PFSK-1 (cell line): ENCODE measurements around the gene C11orf21.

Experiments used
- FOXP2 ChIP-seq: optimal IDR thresholded peaks from 2 replicates; pipeline ENCODE3; 2011; ENCODE audit warnings: borderline replicate concordance, control low read depth, inconsistent platforms; ENCODE audit not compliant: insufficient read depth; ENCODE audit errors: extremely low read length, extremely low read depth
- POLR2AphosphoS5 ChIP-seq: IDR thresholded peaks from 2 replicates; pipeline ENCODE4 v1.6.1; 2012; ENCODE audit warnings: low read depth, mild to moderate bottlenecking, control low read depth, low read length, moderate library complexity
- SIN3A ChIP-seq: IDR thresholded peaks from 2 replicates; pipeline ENCODE4 v1.6.1; 2012; ENCODE audit warnings: mild to moderate bottlenecking, low read length, moderate library complexity, borderline replicate concordance; ENCODE audit not compliant: insufficient read depth
- TAF1 ChIP-seq: IDR thresholded peaks from 2 replicates; pipeline ENCODE4 v1.6.1; 2012; ENCODE audit warnings: low read length, control low read depth, borderline replicate concordance; ENCODE audit not compliant: insufficient read depth
- TF ChIP-seq, protein P1 (sequence below), 2 experiments: IDR thresholded peaks; 2 replicates each; pipeline versions ENCODE4 v1.6.1 to v1.8.0; 2011 to 2012; ENCODE audit warnings: low read depth in 2 of 2, low read length in 2 of 2, control low read depth in 1 of 2, inconsistent platforms in 1 of 2, mild to moderate bottlenecking in 1 of 2, moderate library complexity in 1 of 2; ENCODE audit not compliant: insufficient read depth in 1 of 2

C11orf21 gene

DNA sequence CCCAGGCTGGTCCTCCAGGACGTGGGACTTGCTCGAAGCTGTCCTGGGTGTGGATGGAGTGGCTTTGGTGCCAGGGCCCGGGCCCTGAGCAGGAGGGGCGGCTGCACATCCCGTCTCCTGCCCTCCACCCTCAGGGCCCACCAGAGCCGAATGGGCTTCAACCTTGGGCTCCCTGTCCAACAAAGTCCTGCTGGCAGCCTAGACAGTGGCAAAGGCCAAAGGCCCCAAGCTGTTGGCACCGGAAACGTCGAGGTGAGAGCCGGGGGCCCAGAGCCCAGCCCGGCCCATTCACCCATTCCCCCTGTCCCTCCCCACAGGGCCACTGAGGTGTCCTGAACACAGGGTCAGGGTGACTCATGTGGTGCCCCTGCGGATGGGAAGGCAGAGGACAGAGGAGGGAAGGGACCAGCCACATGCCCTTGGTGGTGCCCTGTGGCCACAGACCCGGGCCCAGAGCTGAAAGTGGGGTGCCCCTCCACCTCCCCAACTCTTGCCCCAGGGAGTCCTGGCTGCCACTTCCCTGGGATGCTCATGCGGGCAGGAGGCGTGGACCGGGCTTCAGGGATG, 9.2 kb upstream of the C11orf21 start:
- TF ChIP-seq SIN3A, result no peak
- TF ChIP-seq, protein P1, sequence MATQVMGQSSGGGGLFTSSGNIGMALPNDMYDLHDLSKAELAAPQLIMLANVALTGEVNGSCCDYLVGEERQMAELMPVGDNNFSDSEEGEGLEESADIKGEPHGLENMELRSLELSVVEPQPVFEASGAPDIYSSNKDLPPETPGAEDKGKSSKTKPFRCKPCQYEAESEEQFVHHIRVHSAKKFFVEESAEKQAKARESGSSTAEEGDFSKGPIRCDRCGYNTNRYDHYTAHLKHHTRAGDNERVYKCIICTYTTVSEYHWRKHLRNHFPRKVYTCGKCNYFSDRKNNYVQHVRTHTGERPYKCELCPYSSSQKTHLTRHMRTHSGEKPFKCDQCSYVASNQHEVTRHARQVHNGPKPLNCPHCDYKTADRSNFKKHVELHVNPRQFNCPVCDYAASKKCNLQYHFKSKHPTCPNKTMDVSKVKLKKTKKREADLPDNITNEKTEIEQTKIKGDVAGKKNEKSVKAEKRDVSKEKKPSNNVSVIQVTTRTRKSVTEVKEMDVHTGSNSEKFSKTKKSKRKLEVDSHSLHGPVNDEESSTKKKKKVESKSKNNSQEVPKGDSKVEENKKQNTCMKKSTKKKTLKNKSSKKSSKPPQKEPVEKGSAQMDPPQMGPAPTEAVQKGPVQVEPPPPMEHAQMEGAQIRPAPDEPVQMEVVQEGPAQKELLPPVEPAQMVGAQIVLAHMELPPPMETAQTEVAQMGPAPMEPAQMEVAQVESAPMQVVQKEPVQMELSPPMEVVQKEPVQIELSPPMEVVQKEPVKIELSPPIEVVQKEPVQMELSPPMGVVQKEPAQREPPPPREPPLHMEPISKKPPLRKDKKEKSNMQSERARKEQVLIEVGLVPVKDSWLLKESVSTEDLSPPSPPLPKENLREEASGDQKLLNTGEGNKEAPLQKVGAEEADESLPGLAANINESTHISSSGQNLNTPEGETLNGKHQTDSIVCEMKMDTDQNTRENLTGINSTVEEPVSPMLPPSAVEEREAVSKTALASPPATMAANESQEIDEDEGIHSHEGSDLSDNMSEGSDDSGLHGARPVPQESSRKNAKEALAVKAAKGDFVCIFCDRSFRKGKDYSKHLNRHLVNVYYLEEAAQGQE (IDR thresholded peaks at IDR 0.05; ENCODE audit: insufficient read depth in 1 of 2, low read depth in 2 of 2, low read length in 2 of 2), result no peak
- TF ChIP-seq POLR2AphosphoS5, result no peak
- no peak for TF ChIP-seq TAF1
- no peak for TF ChIP-seq FOXP2

DNA sequence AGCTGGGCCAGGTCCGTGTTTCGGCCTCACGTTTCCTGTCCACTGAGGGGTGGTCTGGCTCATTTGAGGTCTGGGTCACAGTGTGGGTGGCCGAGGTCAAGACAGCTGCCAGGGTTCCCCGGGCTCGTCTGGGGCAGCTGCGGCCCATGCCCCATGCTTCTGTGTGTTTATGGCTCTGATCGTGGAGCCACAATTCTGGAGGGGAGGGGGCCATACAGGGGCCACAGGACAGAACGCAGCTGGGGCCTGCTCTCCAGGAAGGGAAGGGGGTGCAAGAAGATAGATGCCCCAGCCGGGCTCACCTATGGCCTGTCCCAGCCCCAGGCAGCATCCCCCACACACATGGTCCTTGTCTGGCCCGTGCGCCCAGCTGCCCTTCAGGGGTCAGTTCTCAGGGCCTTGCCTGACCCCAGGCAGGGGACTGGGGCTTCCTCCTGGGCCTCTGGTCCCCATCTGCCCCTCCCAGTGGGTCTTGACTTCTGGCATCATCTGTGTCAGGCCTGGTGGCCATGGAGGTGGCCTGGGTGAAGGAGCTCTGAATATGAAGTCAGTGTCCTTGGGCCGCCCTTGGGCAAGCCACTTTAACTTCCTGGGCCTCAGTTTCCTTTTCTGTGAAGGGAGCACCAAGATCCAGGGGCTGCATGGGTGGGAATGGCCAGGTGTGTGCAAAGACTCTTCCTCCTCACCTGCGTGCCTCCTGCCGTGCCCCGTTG, 8.5 kb upstream of the C11orf21 start:
- TF ChIP-seq, protein P1 (IDR thresholded peaks at IDR 0.05; ENCODE audit: insufficient read depth in 1 of 2, low read depth in 2 of 2, low read length in 2 of 2), result no peak
- TF ChIP-seq TAF1 (no peak), SIN3A (no peak), FOXP2 (no peak), POLR2AphosphoS5 (no peak)

DNA sequence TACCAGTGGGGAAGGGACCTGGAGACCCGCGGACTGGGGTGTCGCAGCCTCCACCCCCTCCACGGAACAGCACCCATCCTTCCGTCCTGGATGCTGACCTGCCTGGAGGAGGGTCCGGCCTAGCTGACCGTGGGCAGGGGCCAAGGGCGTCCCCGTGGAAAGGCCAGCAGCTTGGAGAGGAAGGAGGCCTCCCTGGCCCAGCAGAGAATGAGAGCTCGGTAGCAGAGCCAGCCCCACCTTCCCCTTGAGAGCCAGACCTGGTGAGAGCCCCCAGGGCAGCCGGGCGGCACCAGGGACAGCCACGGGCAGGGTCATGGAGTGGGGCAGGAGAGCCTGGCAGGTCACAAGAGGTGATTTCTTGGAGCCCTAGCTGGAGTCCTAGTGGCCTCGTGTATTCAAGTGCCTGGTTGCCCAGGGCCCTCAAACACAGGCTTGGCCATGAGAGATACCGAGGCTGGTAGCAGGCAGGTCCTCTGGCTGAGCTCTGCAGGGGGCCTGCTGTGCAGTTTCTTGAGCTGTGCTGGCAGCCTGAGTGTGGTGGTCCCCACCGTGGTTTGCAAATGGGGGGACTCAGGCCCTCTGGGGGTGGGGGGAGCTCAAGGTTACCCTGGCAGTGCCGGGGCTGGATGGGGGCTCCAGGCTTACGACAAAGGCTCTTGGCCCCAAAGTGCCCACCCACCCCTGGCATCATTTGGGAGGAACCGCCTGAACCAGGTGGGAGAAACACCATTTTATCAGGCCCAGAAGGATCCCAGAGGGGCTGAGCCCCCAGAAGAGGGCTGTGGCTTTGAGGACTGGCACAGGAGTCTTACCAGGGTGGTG, 7.7 kb upstream of the C11orf21 start:
- no peak for TF ChIP-seq POLR2AphosphoS5
- no peak for TF ChIP-seq TAF1
- TF ChIP-seq, protein P1 (IDR thresholded peaks at IDR 0.05; ENCODE audit: insufficient read depth in 1 of 2, low read depth in 2 of 2, low read length in 2 of 2), result no peak
- TF ChIP-seq SIN3A, result no peak

DNA sequence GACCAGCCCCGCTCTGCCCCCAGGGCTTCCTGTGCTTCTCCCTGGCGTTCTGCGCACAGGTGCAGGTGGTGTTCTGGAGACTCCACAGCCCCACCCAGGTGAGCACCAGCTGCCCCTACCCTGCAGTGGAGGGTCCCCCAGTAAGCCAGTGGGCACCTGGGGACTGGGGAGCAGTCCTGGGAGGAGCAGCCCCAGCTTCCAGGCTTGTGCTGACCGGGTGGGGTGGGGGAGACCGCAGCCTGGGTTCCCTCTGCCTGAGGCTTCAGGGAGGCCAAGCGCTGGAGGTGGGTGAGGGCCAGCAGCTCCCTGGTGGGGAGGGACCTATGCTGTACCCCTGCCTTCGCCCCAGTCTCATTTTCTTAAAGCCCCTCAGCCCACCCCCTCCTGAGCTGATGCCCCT, 7.0 kb upstream of the C11orf21 start:
- no peak for TF ChIP-seq FOXP2
- TF ChIP-seq, protein P1 (IDR thresholded peaks at IDR 0.05; ENCODE audit: insufficient read depth in 1 of 2, low read depth in 2 of 2, low read length in 2 of 2), result no peak
